Measurements from ENCODE around the gene KIFC1. TPM values are rescaled to one million over a fixed set of nuclear protein-coding genes. Genes with fewer than 3 reads are reported as not detected.

The KIFC1 gene
- total and polyA plus RNA-seq, 2 donors from 2014 or later = 2.3 TPM; not detected in 1

GRCh38 chr6:33414592-33415271 is 23.1 kb downstream of the KIFC1 start:
- intact Hi-C loops (cut with DNase I) = no loop called here
- Histone ChIP-seq H3K36me3 (ENCODE audit: control insufficient read depth in 2 of 3, insufficient read depth in 3 of 3, low read length in 3 of 3) (peaks cover 0 to 26% (median 22%) of the 10 kb centered on the region in 3 donors), H3K27me3 (ENCODE audit: control insufficient read depth, insufficient read depth, low read length) (no peaks in the 10 kb centered on the region), H3K27ac (ENCODE audit: low read depth in 2 of 2, low read length in 2 of 2) (no peak overlapping the region), H3K9ac (ENCODE audit: low read length in 3 of 3) (no peak overlapping the region), H3K4me3 (ENCODE audit: low read length in 3 of 3) (no peak overlapping the region), H3K9me3 (ENCODE audit: control insufficient read depth in 2 of 3, insufficient read depth in 1 of 3, low read length in 3 of 3) (no peaks in the 10 kb centered on the region), H3K4me1 (ENCODE audit: control insufficient read depth in 2 of 3, insufficient read depth in 2 of 3, low read depth in 1 of 3, low read length in 3 of 3) (peaks cover 0 to 34% (median 7%) of the 10 kb centered on the region in 3 donors)
- DNase-seq (peak in 1 of 5 donors; percentile 10), FAIRE-seq (no peak)
- TF ChIP-seq CTCF (IDR thresholded peaks at IDR 0.05; ENCODE audit: borderline replicate concordance, extremely low read depth, insufficient read depth) = no peak

GRCh38 chr6:33415831-33416230 is 24.2 kb downstream of the KIFC1 start:
- Histone ChIP-seq H3K27ac (ENCODE audit: low read depth in 2 of 2, low read length in 2 of 2) (no peak overlapping the region), H3K9ac (ENCODE audit: low read length in 3 of 3) (no peak overlapping the region), H3K4me1 (ENCODE audit: control insufficient read depth in 2 of 3, insufficient read depth in 2 of 3, low read depth in 1 of 3, low read length in 3 of 3) (peaks cover 0 to 34% (median 5%) of the 10 kb centered on the region in 3 donors)

GRCh38 chr6:33416386-33417127 is 24.9 kb downstream of the KIFC1 start:
- intact Hi-C loops (cut with DNase I) = no loop called here
- Histone ChIP-seq H3K9me3 (ENCODE audit: control insufficient read depth in 2 of 3, insufficient read depth in 1 of 3, low read length in 3 of 3) (no peaks in the 10 kb centered on the region), H3K27ac (ENCODE audit: low read depth in 2 of 2, low read length in 2 of 2) (no peak overlapping the region), H3K9ac (ENCODE audit: low read length in 3 of 3) (peak overlapping the region; percentile 4 to 75 (median 64)), H3K4me3 (ENCODE audit: low read length in 3 of 3) (peak overlapping the region; percentile 81 to 86 (median 85)), H3K4me1 (ENCODE audit: control insufficient read depth in 2 of 3, insufficient read depth in 2 of 3, low read depth in 1 of 3, low read length in 3 of 3) (peaks cover 0 to 32% (median 5%) of the 10 kb centered on the region in 3 donors), H3K36me3 (ENCODE audit: control insufficient read depth in 2 of 3, insufficient read depth in 3 of 3, low read length in 3 of 3) (peaks cover 0 to 26% (median 22%) of the 10 kb centered on the region in 3 donors), H3K27me3 (ENCODE audit: control insufficient read depth, insufficient read depth, low read length) (no peaks in the 10 kb centered on the region)
- DNase-seq = no peak
- no peak for TF ChIP-seq CTCF (IDR thresholded peaks at IDR 0.05; ENCODE audit: borderline replicate concordance, extremely low read depth, insufficient read depth)
- no peak for FAIRE-seq

More at GRCh38 chr6:33415831-33416230, 24.2 kb downstream of the KIFC1 start:
- Histone ChIP-seq H3K4me3 (ENCODE audit: low read length in 3 of 3) (no peak overlapping the region), H3K36me3 (ENCODE audit: control insufficient read depth in 2 of 3, insufficient read depth in 3 of 3, low read length in 3 of 3) (peaks cover 0 to 26% (median 22%) of the 10 kb centered on the region in 3 donors), H3K9me3 (ENCODE audit: control insufficient read depth in 2 of 3, insufficient read depth in 1 of 3, low read length in 3 of 3) (no peaks in the 10 kb centered on the region), H3K27me3 (ENCODE audit: control insufficient read depth, insufficient read depth, low read length) (no peaks in the 10 kb centered on the region)
- DNase-seq = no peak
- no peak for TF ChIP-seq CTCF (IDR thresholded peaks at IDR 0.05; ENCODE audit: borderline replicate concordance, extremely low read depth, insufficient read depth)
- intact Hi-C loops (cut with DNase I) = no loop called here
- FAIRE-seq = no peak
